SU-DHL-6 (cell line): Measurements from ENCODE around the gene NDUFV3.
"Not testable (repeated sequence)": the region's sequence is repeated elsewhere in the genome, so short reads cannot be mapped to it uniquely, and the experiment has no call there.

Source experiments
- H2AFZ ChIP-seq: fragments of 200-600 bp; sonication (generic); 2 replicates; pipeline ENCODE4 v1.6.1; 2014; ENCODE audit warnings: low read depth, mild to moderate bottlenecking, moderate library complexity, mixed read lengths, antibody characterized with exemption, low read length; ENCODE audit not compliant: severe bottlenecking
- H3F3A ChIP-seq: fragments of 200-600 bp; shearing (Covaris generic); 2 replicates; pipeline ENCODE4 v1.6.0; 2016; ENCODE audit warnings: antibody characterized with exemption, mild to moderate bottlenecking; ENCODE audit not compliant: insufficient read depth
- H3K27ac ChIP-seq: fragments of 200-600 bp; sonication (generic); 2 replicates; pipeline ENCODE4 v1.5.1; 2016; ENCODE audit warnings: low read depth, mild to moderate bottlenecking, low read length, moderate library complexity, mixed read lengths
- H3K27me3 ChIP-seq: fragments of 200-600 bp; sonication (generic), shearing (Covaris generic); 2 replicates; pipeline ENCODE4 v1.6.0; 2014; ENCODE audit warnings: mild to moderate bottlenecking, low read length
- H3K36me3 ChIP-seq: fragments of 200-600 bp; sonication (generic); 2 replicates; pipeline ENCODE4 v1.6.1; 2014; ENCODE audit warnings: mild to moderate bottlenecking, low read length, mixed read lengths
- H3K4me2 ChIP-seq: fragments of 300-600, 200-600 bp; shearing (Covaris generic), sonication (generic); 2 replicates; pipeline ENCODE4 v1.6.0; 2014; ENCODE audit warnings: low read length, low read depth, mild to moderate bottlenecking; ENCODE audit not compliant: poor library complexity, severe bottlenecking
- H3K4me3 ChIP-seq: fragments of 200-600 bp; sonication (generic); 2 replicates; pipeline ENCODE4 v1.5.1; 2014; ENCODE audit warnings: antibody characterized with exemption, low read length, mild to moderate bottlenecking, mixed read lengths; ENCODE audit not compliant: insufficient read depth, poor library complexity, severe bottlenecking
- H3K79me2 ChIP-seq: fragments of 200-600 bp; sonication (generic); 2 replicates; pipeline ENCODE4 v1.6.1; 2014; ENCODE audit warnings: mild to moderate bottlenecking, low read length, moderate library complexity; ENCODE audit not compliant: insufficient read depth
- H3K9ac ChIP-seq: fragments of 200-600 bp; sonication (generic); 2 replicates; pipeline ENCODE4 v1.7.0; 2014; ENCODE audit warnings: mild to moderate bottlenecking, low read length
- H3K9me2 ChIP-seq: fragments of 200-600 bp; sonication (generic); replicated peaks from 2 replicates; pipeline ENCODE4 v1.6.1; 2014; ENCODE audit warnings: low read length; ENCODE audit not compliant: insufficient read depth
- H3K9me3 ChIP-seq: fragments of 200-600 bp; sonication (generic); 2 replicates; pipeline ENCODE4 v1.6.1; 2014; ENCODE audit warnings: low read length, mixed read lengths; ENCODE audit not compliant: insufficient read depth
- H4K20me1 ChIP-seq: fragments of 200-600 bp; sonication (generic); 2 replicates; pipeline ENCODE4 v1.6.1; 2014; ENCODE audit warnings: low read depth, mild to moderate bottlenecking, antibody characterized with exemption, low read length, moderate library complexity, mixed read lengths
- EZH2phosphoT487 ChIP-seq: fragments of 200-600 bp; sonication (generic), shearing (Covaris generic); conservative IDR thresholded peaks from 2 replicates; pipeline ENCODE4 v1.6.1; 2018; ENCODE audit warnings: mild to moderate bottlenecking, antibody characterized with exemption, low read length, moderate library complexity, mixed read lengths
- TF ChIP-seq, protein P1 (sequence below): fragments of 200-600 bp; sonication (generic); IDR thresholded peaks from one replicate; pipeline ENCODE4 v1.5.1; 2017; ENCODE audit warnings: antibody characterized with exemption, mild to moderate bottlenecking, low read length, moderate library complexity; ENCODE audit not compliant: insufficient read depth, poor library complexity, severe bottlenecking

The NDUFV3 gene

DNA sequence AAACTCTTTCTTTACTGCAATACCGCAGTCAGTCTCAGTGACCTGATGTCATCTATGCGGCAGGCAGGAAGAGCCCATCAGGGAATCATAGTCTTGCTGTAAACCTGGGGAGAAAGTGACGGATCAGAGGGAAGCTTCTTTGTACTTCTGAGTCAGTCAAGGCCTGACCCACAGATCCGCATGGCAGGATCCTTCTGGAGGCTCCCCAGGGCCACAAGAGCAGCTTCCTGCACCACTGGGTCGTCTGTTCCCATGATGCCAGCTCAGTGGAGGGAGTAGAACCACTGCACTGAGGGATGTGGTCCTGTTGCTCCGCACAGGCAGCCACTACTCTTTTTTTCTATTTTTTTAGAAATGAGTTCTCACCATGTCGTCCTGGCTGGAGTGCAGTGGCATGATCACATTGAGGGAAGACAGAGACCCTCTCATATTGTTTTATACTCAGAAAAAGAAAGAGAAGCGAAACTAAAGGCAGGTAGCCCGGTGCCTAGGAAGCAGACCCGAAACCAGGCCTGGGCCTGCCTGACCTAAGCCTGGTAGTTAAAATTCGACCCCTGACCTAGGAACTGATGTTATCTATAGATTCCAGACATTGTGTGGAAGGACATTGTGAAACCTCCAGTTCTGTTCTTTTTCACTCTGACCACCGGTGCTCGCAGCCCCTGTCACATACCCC is 38.6 kb downstream of the NDUFV3 start:
- Histone ChIP-seq H3F3A (no peaks in the 10 kb centered on the region), H3K9ac (no peak overlapping the region), H3K27ac (no peak overlapping the region), H3K27me3 (no peaks in the 10 kb centered on the region), H3K4me2 (no peak overlapping the region), H3K4me3 (no peak overlapping the region), H3K9me3 (no peaks in the 10 kb centered on the region), H2AFZ (no peak overlapping the region), H4K20me1 (no peaks in the 10 kb centered on the region), H3K36me3 (no peaks in the 10 kb centered on the region), H3K79me2 (no peaks in the 10 kb centered on the region), H3K9me2 (no peaks in the 10 kb centered on the region)
- TF ChIP-seq, protein P1, sequence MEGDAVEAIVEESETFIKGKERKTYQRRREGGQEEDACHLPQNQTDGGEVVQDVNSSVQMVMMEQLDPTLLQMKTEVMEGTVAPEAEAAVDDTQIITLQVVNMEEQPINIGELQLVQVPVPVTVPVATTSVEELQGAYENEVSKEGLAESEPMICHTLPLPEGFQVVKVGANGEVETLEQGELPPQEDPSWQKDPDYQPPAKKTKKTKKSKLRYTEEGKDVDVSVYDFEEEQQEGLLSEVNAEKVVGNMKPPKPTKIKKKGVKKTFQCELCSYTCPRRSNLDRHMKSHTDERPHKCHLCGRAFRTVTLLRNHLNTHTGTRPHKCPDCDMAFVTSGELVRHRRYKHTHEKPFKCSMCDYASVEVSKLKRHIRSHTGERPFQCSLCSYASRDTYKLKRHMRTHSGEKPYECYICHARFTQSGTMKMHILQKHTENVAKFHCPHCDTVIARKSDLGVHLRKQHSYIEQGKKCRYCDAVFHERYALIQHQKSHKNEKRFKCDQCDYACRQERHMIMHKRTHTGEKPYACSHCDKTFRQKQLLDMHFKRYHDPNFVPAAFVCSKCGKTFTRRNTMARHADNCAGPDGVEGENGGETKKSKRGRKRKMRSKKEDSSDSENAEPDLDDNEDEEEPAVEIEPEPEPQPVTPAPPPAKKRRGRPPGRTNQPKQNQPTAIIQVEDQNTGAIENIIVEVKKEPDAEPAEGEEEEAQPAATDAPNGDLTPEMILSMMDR: no peak
- TF ChIP-seq EZH2phosphoT487: no peak

DNA sequence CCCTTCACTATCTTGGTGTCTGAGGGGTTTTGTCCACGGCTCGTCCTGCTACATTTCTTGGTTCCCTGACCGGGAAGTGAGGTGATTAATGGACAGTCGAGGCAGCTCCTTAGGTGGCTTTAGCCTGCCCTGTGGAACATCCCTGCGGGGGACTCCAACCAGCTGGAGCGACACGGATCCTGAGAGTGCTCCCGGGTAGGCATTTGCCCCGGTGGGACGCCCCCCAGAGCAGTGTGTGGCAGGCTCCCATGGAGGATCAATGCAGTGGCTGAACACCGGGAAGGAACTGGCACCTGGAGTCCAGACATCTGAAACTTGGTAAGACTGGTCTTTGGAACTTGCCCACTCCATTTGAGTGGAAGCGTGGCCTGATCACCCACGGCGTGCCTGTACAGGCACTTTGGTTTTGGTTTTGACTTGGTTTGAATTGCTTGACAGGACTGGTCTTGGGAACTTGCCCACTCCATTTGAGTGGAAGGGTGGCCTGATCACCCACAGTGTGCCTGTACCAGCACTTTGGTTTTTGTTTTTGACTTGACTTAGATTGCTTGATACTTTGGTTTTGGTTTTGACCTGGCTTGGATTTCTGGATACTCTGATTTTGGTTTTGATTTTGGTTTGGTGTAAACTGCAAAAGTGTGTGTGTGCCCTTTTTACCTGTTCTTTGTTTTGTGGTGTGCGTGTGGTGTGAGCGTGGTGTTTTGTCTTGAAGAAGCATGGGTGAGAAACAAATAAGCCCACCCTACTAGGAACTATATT is 39.4 kb downstream of the NDUFV3 start:
- H3K9ac ChIP-seq, H3F3A ChIP-seq, H3K4me2 ChIP-seq, H2AFZ ChIP-seq, H3K9me2 ChIP-seq, H3K9me3 ChIP-seq, H3K36me3 ChIP-seq, H3K4me3 ChIP-seq, H3K27ac ChIP-seq, H3K27me3 ChIP-seq, H4K20me1 ChIP-seq, H3K79me2 ChIP-seq: not testable (repeated sequence)

DNA sequence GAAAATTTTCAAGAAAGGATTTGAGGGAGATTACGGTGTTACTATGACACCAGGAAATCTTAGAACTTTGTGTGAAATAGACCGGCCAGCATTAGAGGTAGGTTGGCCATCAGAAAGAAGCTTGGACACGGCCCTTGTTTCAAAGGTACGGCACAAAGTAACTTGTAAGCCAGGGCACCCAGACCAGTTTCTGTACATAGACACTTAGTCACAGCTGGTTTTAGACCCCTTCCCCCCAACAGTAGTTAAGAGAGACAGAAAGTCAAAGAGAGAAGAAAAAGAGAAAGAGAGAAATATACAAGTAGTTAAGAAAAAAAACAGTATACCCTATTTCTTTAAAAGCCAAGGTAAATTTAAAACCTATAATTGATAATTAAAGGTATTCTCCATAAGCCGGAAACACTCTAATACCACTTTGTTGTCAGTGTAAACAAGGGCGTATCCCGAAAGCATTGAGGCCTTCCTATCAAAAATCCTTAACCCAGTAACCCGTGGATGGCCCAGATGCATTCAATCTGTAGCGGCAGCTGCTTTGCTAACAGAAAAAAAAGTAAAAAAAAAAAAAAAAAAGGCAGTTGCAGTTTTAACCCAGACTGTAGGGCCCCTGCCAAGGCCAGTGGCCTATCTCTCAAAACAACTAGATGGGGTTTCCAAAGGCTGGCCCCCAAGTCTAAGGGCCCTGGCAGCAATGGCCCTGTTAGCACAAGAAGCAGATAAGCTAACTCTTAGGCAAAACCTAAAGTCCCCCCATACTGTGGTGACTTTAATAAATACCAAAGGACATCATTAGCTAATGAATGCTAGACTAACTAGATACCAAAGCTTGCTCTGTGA is 40.2 kb downstream of the NDUFV3 start:
- H3K4me2 ChIP-seq, H3K36me3 ChIP-seq, H3K27me3 ChIP-seq, H3K79me2 ChIP-seq, H3K9me2 ChIP-seq, H3K27ac ChIP-seq, H3K9ac ChIP-seq, H3K9me3 ChIP-seq, H3K4me3 ChIP-seq, H2AFZ ChIP-seq, H4K20me1 ChIP-seq, H3F3A ChIP-seq: not testable (repeated sequence)

DNA sequence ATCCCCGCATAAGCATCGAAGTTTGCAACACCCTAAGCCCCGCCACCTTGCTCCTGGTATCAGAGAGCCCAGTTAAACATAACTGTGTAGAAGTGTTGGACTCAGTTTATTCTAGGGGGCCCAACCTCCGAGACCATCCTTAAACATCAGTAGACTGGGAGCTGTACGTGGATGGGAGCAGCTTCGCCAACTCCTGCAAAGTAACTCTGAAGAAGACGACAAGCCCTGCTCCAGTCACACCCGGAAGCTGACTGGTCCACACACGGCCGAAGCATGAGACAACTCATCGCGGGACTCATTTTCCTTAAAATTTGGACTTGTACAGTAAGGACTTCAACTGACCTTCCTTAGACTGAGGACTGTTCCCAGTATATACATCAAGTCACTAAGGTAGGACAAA is 40.9 kb downstream of the NDUFV3 start:
- H3K27me3 ChIP-seq, H3K4me3 ChIP-seq, H3K9me2 ChIP-seq, H3K79me2 ChIP-seq, H4K20me1 ChIP-seq, H3K9me3 ChIP-seq, H3K4me2 ChIP-seq, H3K27ac ChIP-seq, H3F3A ChIP-seq, H2AFZ ChIP-seq, H3K36me3 ChIP-seq, H3K9ac ChIP-seq: not testable (repeated sequence)

DNA sequence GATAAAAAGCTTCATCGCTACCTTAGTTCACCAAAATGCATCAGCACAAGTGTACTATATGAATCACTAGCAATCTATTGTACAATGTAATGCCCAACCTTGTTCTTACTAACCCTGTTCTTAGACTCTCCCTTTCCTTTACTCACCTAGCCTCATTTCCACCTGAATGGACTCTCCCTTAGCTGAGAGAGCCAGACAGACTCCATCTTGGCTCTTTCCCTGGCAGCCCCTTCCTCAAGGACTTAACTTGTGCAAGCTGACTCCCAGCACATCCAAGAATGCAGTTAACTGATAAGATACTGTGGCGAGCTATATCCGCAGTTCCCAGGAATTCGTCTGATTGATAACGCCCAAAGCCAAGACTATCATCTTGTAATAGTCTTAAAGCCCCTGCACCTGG is 43.3 kb downstream of the NDUFV3 start:
- H2AFZ ChIP-seq, H3K4me3 ChIP-seq, H3K79me2 ChIP-seq, H3K27ac ChIP-seq, H3K9me3 ChIP-seq, H3K9ac ChIP-seq, H3K9me2 ChIP-seq, H3K27me3 ChIP-seq, H3F3A ChIP-seq, H3K36me3 ChIP-seq, H4K20me1 ChIP-seq, H3K4me2 ChIP-seq: not testable (repeated sequence)

DNA sequence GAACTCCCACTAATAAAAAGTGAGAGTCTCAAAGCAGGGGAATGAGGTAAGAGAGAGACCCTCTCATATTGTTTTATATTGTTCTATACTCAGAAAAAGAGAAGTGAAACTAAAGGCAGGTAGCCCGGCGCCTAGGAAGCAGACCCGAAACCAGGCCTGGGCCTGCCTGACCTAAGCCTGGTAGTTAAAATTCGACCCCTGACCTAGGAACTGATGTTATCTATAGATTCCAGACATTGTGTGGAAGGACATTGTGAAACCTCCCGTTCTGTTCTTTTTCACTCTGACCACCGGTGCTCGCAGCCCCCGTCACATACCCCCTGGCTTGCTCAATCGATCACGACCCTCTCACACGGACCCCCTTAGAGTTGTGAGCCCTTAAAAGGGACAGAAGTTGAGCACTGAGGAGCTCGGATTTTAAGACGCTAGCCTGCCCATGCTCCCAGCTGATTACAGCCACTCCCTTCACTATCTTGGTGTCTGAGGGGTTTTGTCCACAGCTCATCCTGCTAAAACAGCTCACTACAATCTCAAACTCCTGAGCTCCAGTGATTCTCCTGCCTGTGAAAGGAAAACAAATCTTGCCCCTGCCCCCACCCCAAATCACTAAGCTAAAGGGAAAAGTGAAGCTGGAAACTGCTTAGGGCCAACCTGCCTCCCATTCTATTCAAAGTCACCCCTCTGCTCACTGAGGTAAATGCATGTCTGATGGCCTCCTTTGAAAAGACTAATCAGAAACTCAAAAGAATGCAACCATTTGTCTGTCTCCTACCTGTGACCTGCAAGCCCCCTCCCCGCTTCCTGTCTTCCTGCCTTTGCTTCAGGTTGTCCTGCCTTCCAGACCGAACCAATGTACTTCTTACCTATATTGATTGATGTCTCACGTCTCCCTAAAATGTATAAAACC is 44.2 kb downstream of the NDUFV3 start:
- not testable (repeated sequence) for H3K4me2 ChIP-seq, H3K9me2 ChIP-seq, H4K20me1 ChIP-seq, H3K27ac ChIP-seq, H3F3A ChIP-seq, H3K9ac ChIP-seq, H3K36me3 ChIP-seq, H3K27me3 ChIP-seq, H3K4me3 ChIP-seq, H3K79me2 ChIP-seq, H3K9me3 ChIP-seq
- peak overlapping the region; percentile 19 for H2AFZ ChIP-seq
